SK-N-SH treated with all-trans-retinoic acid at 6 μM for 48 hours (cell line): ENCODE results near the gene ZNF524.
A peak's percentile ranks its signal among the peaks of the same experiment; 100 is the strongest.

Source experiments
- ATAC-seq: fragments of 200-7000 bp; cut with Tn5 transposase; 3 replicates; pipeline ENCODE4 v1.9.1; 2020; ENCODE audit warnings: mild to moderate bottlenecking, moderate library complexity
- ARNTL ChIP-seq: fragments of 450-650 bp; formaldehyde crosslinking; IDR thresholded peaks from 2 replicates; pipeline ENCODE4 v1.5.0; 2020; ENCODE audit warnings: low read depth, mild to moderate bottlenecking, moderate library complexity, borderline replicate concordance
- BACH2 ChIP-seq: fragments of 250-450 bp; sonication (Bioruptor Pico); IDR thresholded peaks from 2 replicates; pipeline ENCODE4 v1.9.0; 2021; ENCODE audit warnings: mild to moderate bottlenecking, borderline replicate concordance
- CSDC2 ChIP-seq: fragments of 250-450 bp; sonication (Bioruptor Pico); IDR thresholded peaks from 2 replicates; pipeline ENCODE4 v1.5.0; 2020; ENCODE audit warnings: mild to moderate bottlenecking, moderate library complexity
- ESRRG ChIP-seq: fragments of 250-450 bp; sonication (Bioruptor Pico); IDR thresholded peaks from 2 replicates; pipeline ENCODE4 v1.6.1; 2021; ENCODE audit warnings: mild to moderate bottlenecking
- GLIS3 ChIP-seq: fragments of 250-450 bp; sonication (Bioruptor Pico); IDR thresholded peaks from 2 replicates; pipeline ENCODE4 v1.5.0; 2020; ENCODE audit warnings: mild to moderate bottlenecking, moderate library complexity
- ISL1 ChIP-seq: fragments of 250-450 bp; sonication (Bioruptor Pico); IDR thresholded peaks from 2 replicates; pipeline ENCODE4 v2.1.2; 2022; ENCODE audit warnings: mild to moderate bottlenecking, moderate library complexity
- OSR1 ChIP-seq: fragments of 250-450 bp; sonication (Bioruptor Pico); IDR thresholded peaks from 2 replicates; pipeline ENCODE4 v1.8.0; 2022; ENCODE audit warnings: moderate library complexity, mild to moderate bottlenecking, inconsistent platforms
- RARB ChIP-seq: fragments of 250-450 bp; sonication (Bioruptor Pico); IDR thresholded peaks from 2 replicates; pipeline ENCODE4 v1.8.0; 2021; ENCODE audit warnings: mild to moderate bottlenecking, moderate library complexity
- SNAI2 ChIP-seq: fragments of 250-450 bp; sonication (Bioruptor Pico); IDR thresholded peaks from 2 replicates; pipeline ENCODE4 v1.5.0; 2020; ENCODE audit warnings: mild to moderate bottlenecking, moderate library complexity
- TCF4 ChIP-seq: fragments of 250-450 bp; sonication (Bioruptor Pico); IDR thresholded peaks from 2 replicates; pipeline ENCODE4 v1.8.0; 2021; ENCODE audit warnings: mild to moderate bottlenecking, moderate library complexity, borderline replicate concordance
- TOX ChIP-seq: fragments of 250-450 bp; sonication (Bioruptor Pico); IDR thresholded peaks from 2 replicates; pipeline ENCODE4 v1.8.0; 2021; ENCODE audit warnings: mild to moderate bottlenecking, moderate library complexity, borderline replicate concordance
- ZC3H10 ChIP-seq: fragments of 250-450 bp; sonication (Bioruptor Pico); IDR thresholded peaks from 2 replicates; pipeline ENCODE4 v1.5.1; 2021; ENCODE audit warnings: mild to moderate bottlenecking, moderate library complexity
- ZFP3 ChIP-seq: fragments of 250-450 bp; sonication (Bioruptor Pico); IDR thresholded peaks from 2 replicates; pipeline ENCODE4 v1.5.0; 2020; ENCODE audit warnings: mild to moderate bottlenecking, moderate library complexity
- ZFP30 ChIP-seq: fragments of 450-650 bp; formaldehyde crosslinking; IDR thresholded peaks from 2 replicates; pipeline ENCODE4 v1.5.0; 2022; ENCODE audit warnings: mild to moderate bottlenecking, moderate library complexity
- ZNF565 ChIP-seq: fragments of 450-650 bp; formaldehyde crosslinking; conservative IDR thresholded peaks from 2 replicates; pipeline ENCODE4 v1.5.0; 2020; ENCODE audit warnings: low read depth, mild to moderate bottlenecking, moderate library complexity
- ZNF70 ChIP-seq: fragments of 450-650 bp; formaldehyde crosslinking; IDR thresholded peaks from 2 replicates; pipeline ENCODE4 v1.5.0; 2020; ENCODE audit warnings: mild to moderate bottlenecking, moderate library complexity
- TF ChIP-seq, protein P1 (sequence below): fragments of 250-450 bp; sonication (Bioruptor Pico); IDR thresholded peaks from 2 replicates; pipeline ENCODE4 v1.8.0; 2020; ENCODE audit warnings: mild to moderate bottlenecking, moderate library complexity, borderline replicate concordance
- TF ChIP-seq, protein P2 (sequence below): fragments of 250-450 bp; sonication (Bioruptor Pico); IDR thresholded peaks from 2 replicates; pipeline ENCODE4 v1.5.1; 2021; ENCODE audit warnings: mild to moderate bottlenecking, moderate library complexity
- TF ChIP-seq, protein P3 (sequence below): fragments of 250-450 bp; sonication (Bioruptor Pico); IDR thresholded peaks from 2 replicates; pipeline ENCODE4 v1.5.1; 2020; ENCODE audit warnings: low read depth, mild to moderate bottlenecking, moderate library complexity
- TF ChIP-seq, protein P4 (sequence below): fragments of 250-450 bp; sonication (Bioruptor Pico); IDR thresholded peaks from 2 replicates; pipeline ENCODE4 v1.8.0; 2021; ENCODE audit warnings: low read depth, mild to moderate bottlenecking, moderate library complexity, borderline replicate concordance
- TF ChIP-seq, protein P5 (sequence below): fragments of 250-450 bp; sonication (Bioruptor Pico); IDR thresholded peaks from 2 replicates; pipeline ENCODE4 v1.5.0; 2020; ENCODE audit warnings: mild to moderate bottlenecking, moderate library complexity

The ZNF524 gene

DNA sequence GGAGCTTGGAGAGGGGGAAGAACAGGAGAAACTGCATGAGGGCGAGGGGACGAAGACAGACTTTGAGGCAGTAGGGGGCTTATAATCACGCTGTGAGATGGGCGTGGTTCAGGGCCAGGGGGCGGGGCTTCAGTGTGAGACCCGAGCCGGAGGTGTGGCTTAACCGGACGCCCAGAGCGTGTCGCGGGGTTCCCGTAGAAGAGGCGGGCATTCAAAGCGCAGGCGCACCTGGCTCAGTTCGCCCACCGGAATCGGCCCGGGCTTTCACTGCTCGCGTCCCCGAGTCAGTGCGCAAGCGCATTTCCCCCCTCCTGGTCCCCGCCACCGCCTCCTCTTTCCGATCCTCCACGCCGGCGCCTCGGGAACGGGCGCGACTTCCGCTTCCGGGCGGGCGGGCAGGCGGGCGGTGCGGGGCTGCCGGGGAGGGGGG, 5.1 kb downstream of the ZNF524 start:
- TF ChIP-seq ZFP30 (CRISPR knock-in tag) (no peak), TOX (CRISPR knock-in tag) (no peak), BACH2 (CRISPR knock-in tag) (no peak), ZNF565 (no peak), ISL1 (no peak), ZNF70 (CRISPR knock-in tag) (no peak), ZFP3 (CRISPR knock-in tag) (no peak), ZC3H10 (no peak), ESRRG (no peak), CSDC2 (CRISPR knock-in tag) (no peak)
- TF ChIP-seq, protein P1, sequence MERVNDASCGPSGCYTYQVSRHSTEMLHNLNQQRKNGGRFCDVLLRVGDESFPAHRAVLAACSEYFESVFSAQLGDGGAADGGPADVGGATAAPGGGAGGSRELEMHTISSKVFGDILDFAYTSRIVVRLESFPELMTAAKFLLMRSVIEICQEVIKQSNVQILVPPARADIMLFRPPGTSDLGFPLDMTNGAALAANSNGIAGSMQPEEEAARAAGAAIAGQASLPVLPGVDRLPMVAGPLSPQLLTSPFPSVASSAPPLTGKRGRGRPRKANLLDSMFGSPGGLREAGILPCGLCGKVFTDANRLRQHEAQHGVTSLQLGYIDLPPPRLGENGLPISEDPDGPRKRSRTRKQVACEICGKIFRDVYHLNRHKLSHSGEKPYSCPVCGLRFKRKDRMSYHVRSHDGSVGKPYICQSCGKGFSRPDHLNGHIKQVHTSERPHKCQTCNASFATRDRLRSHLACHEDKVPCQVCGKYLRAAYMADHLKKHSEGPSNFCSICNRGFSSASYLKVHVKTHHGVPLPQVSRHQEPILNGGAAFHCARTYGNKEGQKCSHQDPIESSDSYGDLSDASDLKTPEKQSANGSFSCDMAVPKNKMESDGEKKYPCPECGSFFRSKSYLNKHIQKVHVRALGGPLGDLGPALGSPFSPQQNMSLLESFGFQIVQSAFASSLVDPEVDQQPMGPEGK (CRISPR knock-in tag), result no peak
- TF ChIP-seq, protein P2, sequence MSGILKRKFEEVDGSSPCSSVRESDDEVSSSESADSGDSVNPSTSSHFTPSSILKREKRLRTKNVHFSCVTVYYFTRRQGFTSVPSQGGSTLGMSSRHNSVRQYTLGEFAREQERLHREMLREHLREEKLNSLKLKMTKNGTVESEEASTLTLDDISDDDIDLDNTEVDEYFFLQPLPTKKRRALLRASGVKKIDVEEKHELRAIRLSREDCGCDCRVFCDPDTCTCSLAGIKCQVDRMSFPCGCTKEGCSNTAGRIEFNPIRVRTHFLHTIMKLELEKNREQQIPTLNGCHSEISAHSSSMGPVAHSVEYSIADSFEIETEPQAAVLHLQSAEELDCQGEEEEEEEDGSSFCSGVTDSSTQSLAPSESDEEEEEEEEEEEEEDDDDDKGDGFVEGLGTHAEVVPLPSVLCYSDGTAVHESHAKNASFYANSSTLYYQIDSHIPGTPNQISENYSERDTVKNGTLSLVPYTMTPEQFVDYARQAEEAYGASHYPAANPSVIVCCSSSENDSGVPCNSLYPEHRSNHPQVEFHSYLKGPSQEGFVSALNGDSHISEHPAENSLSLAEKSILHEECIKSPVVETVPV, result no peak
- TF ChIP-seq, protein P3, sequence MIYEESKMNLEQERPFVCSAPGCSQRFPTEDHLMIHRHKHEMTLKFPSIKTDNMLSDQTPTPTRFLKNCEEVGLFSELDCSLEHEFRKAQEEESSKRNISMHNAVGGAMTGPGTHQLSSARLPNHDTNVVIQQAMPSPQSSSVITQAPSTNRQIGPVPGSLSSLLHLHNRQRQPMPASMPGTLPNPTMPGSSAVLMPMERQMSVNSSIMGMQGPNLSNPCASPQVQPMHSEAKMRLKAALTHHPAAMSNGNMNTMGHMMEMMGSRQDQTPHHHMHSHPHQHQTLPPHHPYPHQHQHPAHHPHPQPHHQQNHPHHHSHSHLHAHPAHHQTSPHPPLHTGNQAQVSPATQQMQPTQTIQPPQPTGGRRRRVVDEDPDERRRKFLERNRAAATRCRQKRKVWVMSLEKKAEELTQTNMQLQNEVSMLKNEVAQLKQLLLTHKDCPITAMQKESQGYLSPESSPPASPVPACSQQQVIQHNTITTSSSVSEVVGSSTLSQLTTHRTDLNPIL (CRISPR knock-in tag), result no peak
- TF ChIP-seq, protein P4, sequence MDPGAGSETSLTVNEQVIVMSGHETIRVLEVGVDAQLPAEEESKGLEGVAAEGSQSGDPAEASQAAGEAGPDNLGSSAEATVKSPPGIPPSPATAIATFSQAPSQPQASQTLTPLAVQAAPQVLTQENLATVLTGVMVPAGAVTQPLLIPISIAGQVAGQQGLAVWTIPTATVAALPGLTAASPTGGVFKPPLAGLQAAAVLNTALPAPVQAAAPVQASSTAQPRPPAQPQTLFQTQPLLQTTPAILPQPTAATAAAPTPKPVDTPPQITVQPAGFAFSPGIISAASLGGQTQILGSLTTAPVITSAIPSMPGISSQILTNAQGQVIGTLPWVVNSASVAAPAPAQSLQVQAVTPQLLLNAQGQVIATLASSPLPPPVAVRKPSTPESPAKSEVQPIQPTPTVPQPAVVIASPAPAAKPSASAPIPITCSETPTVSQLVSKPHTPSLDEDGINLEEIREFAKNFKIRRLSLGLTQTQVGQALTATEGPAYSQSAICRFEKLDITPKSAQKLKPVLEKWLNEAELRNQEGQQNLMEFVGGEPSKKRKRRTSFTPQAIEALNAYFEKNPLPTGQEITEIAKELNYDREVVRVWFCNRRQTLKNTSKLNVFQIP (CRISPR knock-in tag), result no peak
- TF ChIP-seq, protein P5, sequence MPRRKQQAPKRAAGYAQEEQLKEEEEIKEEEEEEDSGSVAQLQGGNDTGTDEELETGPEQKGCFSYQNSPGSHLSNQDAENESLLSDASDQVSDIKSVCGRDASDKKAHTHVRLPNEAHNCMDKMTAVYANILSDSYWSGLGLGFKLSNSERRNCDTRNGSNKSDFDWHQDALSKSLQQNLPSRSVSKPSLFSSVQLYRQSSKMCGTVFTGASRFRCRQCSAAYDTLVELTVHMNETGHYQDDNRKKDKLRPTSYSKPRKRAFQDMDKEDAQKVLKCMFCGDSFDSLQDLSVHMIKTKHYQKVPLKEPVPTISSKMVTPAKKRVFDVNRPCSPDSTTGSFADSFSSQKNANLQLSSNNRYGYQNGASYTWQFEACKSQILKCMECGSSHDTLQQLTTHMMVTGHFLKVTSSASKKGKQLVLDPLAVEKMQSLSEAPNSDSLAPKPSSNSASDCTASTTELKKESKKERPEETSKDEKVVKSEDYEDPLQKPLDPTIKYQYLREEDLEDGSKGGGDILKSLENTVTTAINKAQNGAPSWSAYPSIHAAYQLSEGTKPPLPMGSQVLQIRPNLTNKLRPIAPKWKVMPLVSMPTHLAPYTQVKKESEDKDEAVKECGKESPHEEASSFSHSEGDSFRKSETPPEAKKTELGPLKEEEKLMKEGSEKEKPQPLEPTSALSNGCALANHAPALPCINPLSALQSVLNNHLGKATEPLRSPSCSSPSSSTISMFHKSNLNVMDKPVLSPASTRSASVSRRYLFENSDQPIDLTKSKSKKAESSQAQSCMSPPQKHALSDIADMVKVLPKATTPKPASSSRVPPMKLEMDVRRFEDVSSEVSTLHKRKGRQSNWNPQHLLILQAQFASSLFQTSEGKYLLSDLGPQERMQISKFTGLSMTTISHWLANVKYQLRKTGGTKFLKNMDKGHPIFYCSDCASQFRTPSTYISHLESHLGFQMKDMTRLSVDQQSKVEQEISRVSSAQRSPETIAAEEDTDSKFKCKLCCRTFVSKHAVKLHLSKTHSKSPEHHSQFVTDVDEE (CRISPR knock-in tag), result no peak
- ATAC-seq, result peak; percentile 85

DNA sequence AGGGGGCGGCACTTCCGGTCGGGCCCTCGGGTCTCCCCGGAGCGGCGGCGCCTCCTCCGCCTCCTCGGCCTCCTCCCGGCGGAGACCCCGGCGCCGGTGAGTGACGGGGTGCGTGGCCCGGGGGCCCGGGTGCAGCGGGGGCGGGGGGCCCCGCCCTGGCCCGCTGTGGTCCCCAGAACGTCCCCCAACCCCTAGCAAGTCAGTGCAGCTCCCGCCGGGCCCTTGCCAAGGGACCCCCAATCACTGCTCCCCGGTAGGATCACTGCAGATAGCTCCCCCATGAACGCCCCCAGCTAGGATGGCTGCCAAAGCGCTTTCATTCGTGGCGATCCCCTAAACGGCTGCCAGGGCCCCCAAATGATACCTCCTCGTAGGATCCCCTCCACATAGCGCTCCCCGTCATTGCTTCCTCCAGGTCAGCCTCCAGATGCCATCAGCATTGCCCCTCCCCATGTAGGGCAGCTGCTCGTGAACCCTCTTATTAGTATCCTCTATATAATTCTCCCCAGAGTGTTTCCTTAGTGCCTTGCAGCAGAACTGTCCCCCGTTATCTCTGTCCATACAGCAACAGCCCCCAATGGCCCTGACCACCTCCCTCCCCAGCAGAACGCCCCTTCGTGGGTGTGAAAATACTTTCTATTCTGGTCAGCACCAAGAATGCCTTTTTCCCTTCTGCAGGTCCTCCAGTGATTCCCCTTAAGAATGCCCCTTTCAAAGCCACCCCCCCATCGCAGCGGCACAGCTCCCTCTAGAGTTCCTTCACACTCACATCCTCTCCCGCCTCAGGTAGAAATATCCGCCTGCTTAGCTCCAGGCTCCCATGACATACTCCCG, 5.8 kb downstream of the ZNF524 start, which contains the start of gene ZNF865:
TSS of gene ZNF865 (plus strand) at position 11 of the 834 bp plus-strand sequence. CDS start 7,972 bp downstream, outside the sequence.
- no peak for TF ChIP-seq ESRRG
- TF ChIP-seq ZNF70 (CRISPR knock-in tag), result no peak
- TF ChIP-seq OSR1 (CRISPR knock-in tag), result no peak
- TF ChIP-seq, protein P1 (CRISPR knock-in tag), result peak; percentile 28; the same call in 1 of the 2 replicates
- ATAC-seq, result peak; percentile 72

DNA sequence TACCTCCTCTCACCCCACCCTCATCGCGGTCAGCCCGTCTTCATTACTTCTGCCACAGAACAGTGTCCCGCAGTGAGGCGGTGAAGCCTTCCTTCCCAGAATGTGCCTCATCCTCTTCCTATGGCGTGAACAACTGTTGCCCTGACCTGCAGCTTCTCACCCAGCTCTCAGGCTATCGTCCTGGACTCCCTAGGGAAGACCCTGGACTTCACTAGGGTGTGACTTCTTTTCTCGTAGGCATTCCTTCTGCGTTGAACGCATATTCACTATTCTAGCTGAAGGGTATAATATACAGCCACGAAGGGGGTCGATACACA, 6.3 kb downstream of the ZNF524 start:
- ATAC-seq, result no peak
- TF ChIP-seq TOX (CRISPR knock-in tag), result no peak
- TF ChIP-seq, protein P1 (CRISPR knock-in tag), result no peak
- TF ChIP-seq, protein P3 (CRISPR knock-in tag), result no peak
- TF ChIP-seq ZNF70 (CRISPR knock-in tag), result no peak
- no peak for TF ChIP-seq ZFP30 (CRISPR knock-in tag)
- no peak for TF ChIP-seq ZFP3 (CRISPR knock-in tag)
- TF ChIP-seq GLIS3 (CRISPR knock-in tag), result no peak
- no peak for TF ChIP-seq TCF4 (CRISPR knock-in tag)
- TF ChIP-seq ZC3H10, result no peak
- no peak for TF ChIP-seq ARNTL (CRISPR knock-in tag)
- no peak for TF ChIP-seq ZNF565
- no peak for TF ChIP-seq RARB (CRISPR knock-in tag)
- no peak for TF ChIP-seq SNAI2 (CRISPR knock-in tag)
- TF ChIP-seq OSR1 (CRISPR knock-in tag), result no peak
- no peak for TF ChIP-seq ISL1
